Measurements from ENCODE around the gene SLC25A12.
"Not testable (repeated sequence)": the region's sequence is repeated elsewhere in the genome, so short reads cannot be mapped to it uniquely, and the experiment has no call there.

Gene SLC25A12

GRCh38 chr2:171893824-171894611 is at the start of gene SLC25A12:
SLC25A12 (minus strand) TSS chr2:171894244; CDS start chr2:171894214, 30 bp downstream.
- peak; percentile 82 for DNase-seq

- DNase-seq, result no peak
Observed at GRCh38 chr2:171941316-171941699, 47.3 kb upstream of the SLC25A12 start.

- DNase-seq, result no peak
Observed at GRCh38 chr2:171939743-171940071, 45.7 kb upstream of the SLC25A12 start.

GRCh38 chr2:171939058-171939742 is 45.2 kb upstream of the SLC25A12 start:
- DNase-seq, result no peak

- no peak for DNase-seq
Observed at GRCh38 chr2:171930385-171930784, 36.3 kb upstream of the SLC25A12 start.

- DNase-seq, result no peak
Observed at GRCh38 chr2:171924170-171924942, 30.3 kb upstream of the SLC25A12 start.

- DNase-seq, result no peak
Observed at GRCh38 chr2:171923206-171923605, 29.2 kb upstream of the SLC25A12 start.

GRCh38 chr2:171922230-171923022 is 28.4 kb upstream of the SLC25A12 start, which contains the start of gene HAT1:
HAT1 (plus strand) TSS chr2:171922461; CDS start chr2:171922501, 40 bp downstream.
- peak; percentile 99 for DNase-seq

- DNase-seq, result no peak
Observed at GRCh38 chr2:171921970-171922229, 27.9 kb upstream of the SLC25A12 start.

- no peak for DNase-seq
Observed at GRCh38 chr2:171919453-171919852, 25.4 kb upstream of the SLC25A12 start.

GRCh38 chr2:171913517-171913916 is 19.5 kb upstream of the SLC25A12 start:
- DNase-seq, result no peak

GRCh38 chr2:171910494-171910893 is 16.4 kb upstream of the SLC25A12 start:
- no peak for DNase-seq

- DNase-seq, result no peak
Observed at GRCh38 chr2:171909266-171909665, 15.2 kb upstream of the SLC25A12 start.

GRCh38 chr2:171908235-171908634 is 14.2 kb upstream of the SLC25A12 start:
- DNase-seq, result no peak

- DNase-seq, result no peak
Observed at GRCh38 chr2:171902840-171903420, 8.9 kb upstream of the SLC25A12 start.

GRCh38 chr2:171899623-171900282 is 5.7 kb upstream of the SLC25A12 start:
- not testable (repeated sequence) for DNase-seq

GRCh38 chr2:171895786-171896185 is 1.7 kb upstream of the SLC25A12 start:
- no peak for DNase-seq

GRCh38 chr2:171894612-171894947 is 536 bp upstream of the SLC25A12 start:
- no peak for DNase-seq

GRCh38 chr2:171893196-171893823 is 734 bp downstream of the SLC25A12 start:
- peak; percentile 35 for DNase-seq

GRCh38 chr2:171889808-171890207 is 4.2 kb downstream of the SLC25A12 start:
- no peak for DNase-seq

- DNase-seq, result no peak
Observed at GRCh38 chr2:171889333-171889732, 4.7 kb downstream of the SLC25A12 start.

Data from activated CD4-positive, alpha-beta T cell treated with anti-CD3 and anti-CD28 coated beads for 48 hours (primary cell).